GM12878 (cell line): ENCODE measurements around the gene PPDPF. TPM values are rescaled to one million over a fixed set of nuclear protein-coding genes. Genes with fewer than 3 reads are reported as not detected.

Source experiments
- ATAC-seq: fragments of 200-7000 bp; cut with Tn5 transposase; 3 replicates; pipeline ENCODE4 v1.9.1; 2020; ENCODE audit warnings: mild to moderate bottlenecking, moderate library complexity
- BruUV-seq: library from RNA; stranded (reverse); fragments of 400-500 nt; replicated peaks from 2 replicates; lab custom pipeline; 2021; lab: Mats Ljungman, UMichigan
- CTCF ChIA-PET: fragments of 300-600 bp; sonication (Branson Sonifier 250); formaldehyde crosslinking; extraction: SDS; loops from one replicate; lab custom pipeline; 2021; ENCODE audit warnings: inconsistent platforms; lab: Yijun Ruan, JAX
- POLR2A ChIA-PET: fragments of 350-600 bp; formaldehyde crosslinking; extraction: SDS; loops from one replicate; lab custom pipeline; 2021; ENCODE audit warnings: inconsistent platforms; lab: Charles Lee
- RAD21 ChIA-PET: fragments of 300-600 bp; sonication (Branson Sonifier 250); formaldehyde crosslinking; loops from one replicate; lab custom pipeline; 2023; ENCODE audit warnings: antibody characterized with exemption; ENCODE audit not compliant: unreplicated experiment; lab: Charles Lee
- SMC1A ChIA-PET: fragments of 300-600 bp; sonication (Branson Sonifier 250); formaldehyde crosslinking; loops from one replicate; lab custom pipeline; 2023; ENCODE audit not compliant: unreplicated experiment, uncharacterized antibody; lab: Charles Lee
- DNase-seq: peaks from one replicate; pipeline ENCODE4 v3.0.0-alpha.2; 2011; ENCODE audit warnings: low read depth, low spot score
- FAIRE-seq: peaks from 3 replicates; lab custom pipeline; 2011; peaks lifted over from hg19 to GRCh38; lab: Jason Lieb, UNC
- H2AFZ ChIP-seq: 2 replicates; pipeline ENCODE4 v1.6.0; 2011; ENCODE audit warnings: low read depth, low read length, control low read depth; ENCODE audit not compliant: control insufficient read depth
- H3K27ac ChIP-seq: 2 replicates; pipeline ENCODE4 v1.5.1; 2011; ENCODE audit warnings: control low read depth; ENCODE audit not compliant: control insufficient read depth, insufficient read depth
- H3K27me3 ChIP-seq, 2 experiments: replicated peaks in 1 of 2; 2 replicates each; pipeline versions ENCODE4 v1.6.0 to v1.6.1; 2011; ENCODE audit warnings: low read length in 1 of 2; ENCODE audit not compliant: control insufficient read depth in 2 of 2, insufficient read depth in 2 of 2
- H3K36me3 ChIP-seq, 2 experiments: 2 replicates each; pipeline ENCODE4 v1.5.1; 2011; ENCODE audit warnings: low read length in 1 of 2; ENCODE audit not compliant: control insufficient read depth in 2 of 2, insufficient read depth in 2 of 2
- H3K4me1 ChIP-seq: 2 replicates; pipeline ENCODE4 v1.6.1; 2011; ENCODE audit warnings: mild to moderate bottlenecking, low read length, moderate library complexity, mixed read lengths; ENCODE audit not compliant: control insufficient read depth, insufficient read depth
- H3K4me2 ChIP-seq: 2 replicates; pipeline ENCODE4 v1.6.0; 2011; ENCODE audit warnings: control low read depth; ENCODE audit not compliant: control insufficient read depth, insufficient read depth
- H3K4me3 ChIP-seq: fragments of 200-600 bp; sonication (generic); 2 replicates; pipeline ENCODE4 v1.5.1; 2016
- H3K79me2 ChIP-seq: 2 replicates; pipeline ENCODE4 v1.6.0; 2011; ENCODE audit warnings: low read length; ENCODE audit not compliant: control insufficient read depth, insufficient read depth
- H3K9ac ChIP-seq: 2 replicates; pipeline ENCODE4 v1.8.0; 2011; ENCODE audit warnings: low read length, control low read depth, mixed read lengths; ENCODE audit not compliant: control insufficient read depth, insufficient read depth
- H3K9me3 ChIP-seq: replicated peaks from 3 replicates; pipeline ENCODE4 v1.5.1; 2011; ENCODE audit warnings: mild to moderate bottlenecking, low read length; ENCODE audit not compliant: control insufficient read depth, insufficient read depth
- H4K20me1 ChIP-seq: 2 replicates; pipeline ENCODE4 v1.6.0; 2011; ENCODE audit not compliant: control insufficient read depth, insufficient read depth
- EGR1 ChIP-seq, 2 experiments: IDR thresholded peaks; 1 replicate in 1 of 2; 2 replicates in 1 of 2; pipeline ENCODE4 v1.6.1; 2011 to 2012; ENCODE audit warnings: low read depth in 2 of 2, low read length in 2 of 2, borderline replicate concordance in 1 of 2, mild to moderate bottlenecking in 1 of 2, moderate library complexity in 1 of 2
- FOXK2 ChIP-seq: fragments of 450-650 bp; IDR thresholded peaks from 2 replicates; pipeline ENCODE4 v1.6.1; 2017; ENCODE audit warnings: mild to moderate bottlenecking, moderate library complexity
- POLR2AphosphoS5 ChIP-seq: IDR thresholded peaks from 2 replicates; pipeline ENCODE4 v1.6.1; 2011; ENCODE audit warnings: mild to moderate bottlenecking, low read length, inconsistent platforms
- RFX5 ChIP-seq: IDR thresholded peaks from 2 replicates; pipeline ENCODE4 v1.6.1; 2011; ENCODE audit warnings: low read depth, low read length, improper control_type of control experiment
- RUNX3 ChIP-seq: IDR thresholded peaks from 2 replicates; pipeline ENCODE4 v1.6.1; 2012; ENCODE audit warnings: low read length, inconsistent platforms
- SPI1 ChIP-seq: IDR thresholded peaks from 2 replicates; pipeline ENCODE4 v1.6.1; 2011; ENCODE audit warnings: low read depth, mild to moderate bottlenecking, low read length, moderate library complexity, borderline replicate concordance; ENCODE audit not compliant: insufficient read depth
- SUZ12 ChIP-seq: fragments of 200-600 bp; sonication (generic); IDR thresholded peaks from one replicate; pipeline ENCODE4 v1.6.1; 2018; ENCODE audit warnings: antibody characterized with exemption, mild to moderate bottlenecking; ENCODE audit not compliant: unreplicated experiment
- WGBS: methylation state at CpG from one replicate; pipeline ENCODE4 v1.1.6; 2016; ENCODE audit warnings: low lambda C conversion rate; ENCODE audit not compliant: insufficient replicate concordance, insufficient coverage; ENCODE audit errors: missing lambda C conversion rate; 5-methylcytosine and 5-hydroxymethylcytosine counted together
- in situ Hi-C: fragments of 300-500 bp; cut with MboI; formaldehyde crosslinking; loops from 9 replicates; pipeline ENCODE4 v1.14.3; 2018; ENCODE audit warnings: mixed read lengths
- intact Hi-C: fragments of 100-400 bp; cut with micrococcal nuclease; formaldehyde crosslinking; loops from one replicate; pipeline ENCODE4 v1.14.2; 2022; ENCODE audit not compliant: unreplicated experiment
- polyA plus RNA-seq, 11 experiments: library from polyadenylated mRNA; depleted of rRNA in 4 of 11; unstranded in 6 of 11; stranded (reverse) in 5 of 11; fragments of >200 nt; fragmentation: Nextera tagmentation in 4 of 11; fragmentation: Illumina TruSeq in 1 of 11; extraction: Ambion mirVana in 4 of 11; extraction: Trizol in 1 of 11; gene quantifications; 1 replicate in 1 of 11; 2 replicates in 10 of 11; pipeline versions ENCODE4 v1.2.1 to v1.2.3, GENCODE V29; 2011 to 2016; ENCODE audit warnings: inconsistent platforms in 2 of 11, missing spikeins in 2 of 11, low read depth in 1 of 11
- total RNA-seq, 4 experiments: library from RNA; depleted of rRNA in 3 of 4; stranded (reverse); fragments of >200 nt in 3 of 4; fragmentation: Illumina TruSeq in 1 of 4; extraction: Trizol in 1 of 4; gene quantifications; 2 replicates each; pipeline versions ENCODE4 v1.2.1 to v1.2.3, GENCODE V29; 2013 to 2021

The PPDPF gene
- total and polyA plus RNA-seq, 10 of the 15 experiments (the other 5 are each of a cell fraction or from before 2014, with no cell fraction given), result 0.32 to 154 (median 22.8) TPM

DNA sequence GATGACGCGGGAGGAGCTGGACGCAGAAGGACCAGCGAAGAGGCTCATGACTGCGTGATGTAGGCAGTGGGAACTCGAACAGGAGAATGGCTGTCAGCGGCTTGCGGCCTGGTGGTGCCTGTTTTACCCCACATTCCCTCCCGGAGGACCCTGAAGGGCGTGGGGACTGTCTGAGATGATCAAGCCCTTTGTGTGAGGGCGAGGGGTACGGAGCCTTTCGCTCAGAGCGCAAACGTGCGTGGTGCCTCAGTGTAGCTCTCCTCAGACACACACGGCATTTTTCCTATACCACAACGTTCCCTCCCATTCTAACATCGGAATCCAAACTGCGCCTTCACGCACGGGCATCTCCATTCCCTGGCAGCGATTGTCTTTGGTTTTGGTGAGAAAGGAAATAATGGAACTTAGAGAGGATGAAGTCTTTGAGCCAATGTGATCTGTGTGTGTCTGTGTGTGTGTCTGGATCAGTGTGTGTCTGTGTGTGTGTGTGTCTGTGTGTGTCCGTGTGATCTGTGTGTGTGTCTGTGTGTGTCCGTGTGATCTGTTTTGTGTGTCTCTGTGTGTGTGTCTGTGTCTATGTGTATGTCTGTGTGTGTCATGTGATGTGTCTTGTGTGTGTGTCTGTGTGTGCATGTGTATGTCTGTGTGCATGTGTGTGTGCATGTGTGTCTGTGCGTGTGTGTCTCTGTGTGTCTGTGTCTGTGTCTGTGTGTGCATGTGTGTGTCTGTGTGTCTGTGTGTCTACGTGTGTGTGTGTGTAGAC is 11.3 kb downstream of the PPDPF start:
- H2AFZ ChIP-seq, result no peak overlapping the region
- H3K27me3 ChIP-seq, result no peaks in the 10 kb centered on the region; a peak in 1 of 4 replicates
- ChIA-PET POLR2A (no interaction called here), SMC1A (no interaction called here), CTCF (interaction anchor here (1.5 kb wide), 1 partner anchor 36 kb away, joined by 4 read pairs; no protein-coding TSS in a partner anchor), RAD21 (interaction anchor here (0.7 kb wide), 1 partner anchor 11 kb away, joined by 3 read pairs; no protein-coding TSS in a partner anchor)
- intact Hi-C loops (no loop called here), in situ Hi-C loops (no loop called here)
- ATAC-seq, result no peak
- no peaks in the 10 kb centered on the region for H3K36me3 ChIP-seq
- no TSS peak for BruUV-seq
- H3K27ac ChIP-seq, result no peak overlapping the region
- H3K9me3 ChIP-seq, result no peaks in the 10 kb centered on the region
- H3K4me3 ChIP-seq, result no peak overlapping the region
- peak; percentile 38 for FAIRE-seq
- no peaks in the 10 kb centered on the region for H3K79me2 ChIP-seq
- no peak overlapping the region for H3K4me2 ChIP-seq
- no peak for DNase-seq
- H3K9ac ChIP-seq, result no peak overlapping the region
- peaks cover 11% of the 10 kb centered on the region for H3K4me1 ChIP-seq
- no peaks in the 10 kb centered on the region for H4K20me1 ChIP-seq
- TF ChIP-seq FOXK2 (0 out of 2 replicates have a peak, but pooled peaks have one; percentile 29), RUNX3 (no peak)
- 88% methylated on average over 27 of the region's 27 CpGs for WGBS

- no peak for FAIRE-seq
- no peak overlapping the region for H3K4me3 ChIP-seq
- in situ Hi-C loops, result no loop called here
- WGBS, result 60% methylated on average over 24 of the region's 24 CpGs
- no peaks in the 10 kb centered on the region for H3K36me3 ChIP-seq
- no peak overlapping the region for H3K27ac ChIP-seq
- SMC1A ChIA-PET, result no interaction called here
- H3K79me2 ChIP-seq, result no peaks in the 10 kb centered on the region
- POLR2A ChIA-PET, result no interaction called here
- TF ChIP-seq SUZ12, result no peak
- TF ChIP-seq SPI1, result no peak
- TF ChIP-seq RFX5, result no peak
- TF ChIP-seq EGR1 (IDR thresholded peaks at IDR 0.05; ENCODE audit: borderline replicate concordance in 1 of 2, low read depth in 2 of 2, low read length in 2 of 2), result no peak
- TF ChIP-seq POLR2AphosphoS5, result no peak
- H3K4me1 ChIP-seq, result peaks cover 18% of the 10 kb centered on the region
- no peaks in the 10 kb centered on the region for H4K20me1 ChIP-seq
- no peak overlapping the region for H3K4me2 ChIP-seq
- no peak overlapping the region for H2AFZ ChIP-seq
- no peak for DNase-seq
- intact Hi-C loops, result no loop called here
- no peak for ATAC-seq
- H3K27me3 ChIP-seq, result no peaks in the 10 kb centered on the region; a peak in 1 of 4 replicates
- RAD21 ChIA-PET, result interaction anchor here (0.7 kb wide), 1 partner anchor 10 kb away, joined by 3 read pairs; no protein-coding TSS in a partner anchor
- BruUV-seq, result no TSS peak
- H3K9me3 ChIP-seq, result no peaks in the 10 kb centered on the region
- CTCF ChIA-PET, result interaction anchor here (1.5 kb wide), 1 partner anchor 36 kb away, joined by 4 read pairs; no protein-coding TSS in a partner anchor
- no peak overlapping the region for H3K9ac ChIP-seq
These were observed 11.9 kb downstream of the PPDPF start for GRCh38 chr20:63532449-63532971.
